ENCODE data around the gene TTLL6.
"Not testable (repeated sequence)": the region's sequence is repeated elsewhere in the genome, so short reads cannot be mapped to it uniquely, and the experiment has no call there.

TTLL6 gene

GRCh38 chr17:48718227-48718760, 98.7 kb downstream of the TTLL6 start:
- Histone ChIP-seq H3K36me3 (ENCODE audit: control insufficient read depth in 2 of 2, insufficient read depth in 1 of 2, low read length in 2 of 2) (no peaks in the 10 kb centered on the region), H3K4me3 (ENCODE audit: low read depth, low read length) (peak overlapping the region; percentile 32), H3K9me3 (ENCODE audit: control insufficient read depth, insufficient read depth, low read depth, low read length) (no peaks in the 10 kb centered on the region), H3K4me1 (ENCODE audit: control insufficient read depth, insufficient read depth, low read length) (no peaks in the 10 kb centered on the region), H3K27ac (ENCODE audit: extremely low read depth, low read depth, low read length) (no peak overlapping the region)
- ChIA-PET POLR2A (interaction anchor here (1.0 kb wide), 1 partner anchor 10 kb away, joined by 3 read pairs; the partner anchor contains the start of gene HOXB13), CTCF (interaction anchor here (0.9 to 14.1 kb wide), 7 partner anchors 8 to 166 kb away, joined by 3 to 246 read pairs (median 4); no protein-coding TSS in a partner anchor)
- TF ChIP-seq ZNF621 (tag by site-specific recombination; IDR thresholded peaks at IDR 0.05) = no peak
- TF ChIP-seq ZNF146 (tag by site-specific recombination; IDR thresholded peaks at IDR 0.05) = no peak
- TF ChIP-seq KLF10 (tag by site-specific recombination; IDR thresholded peaks at IDR 0.05) = no peak
- no peak for TF ChIP-seq ZBTB8A (tag by site-specific recombination; IDR thresholded peaks at IDR 0.05)
- no peak for TF ChIP-seq ZSCAN18 (tag by site-specific recombination; IDR thresholded peaks at IDR 0.05)
- TF ChIP-seq ZNF335 (tag by site-specific recombination; conservative IDR thresholded peaks at IDR 0.05) = no peak
- no peak for TF ChIP-seq ZNF155 (tag by site-specific recombination; IDR thresholded peaks at IDR 0.05)

GRCh38 chr17:48717367-48718226, 99.4 kb downstream of the TTLL6 start:
- Histone ChIP-seq H3K27ac (ENCODE audit: extremely low read depth, low read depth, low read length) (no peak overlapping the region), H3K36me3 (ENCODE audit: control insufficient read depth in 2 of 2, insufficient read depth in 1 of 2, low read length in 2 of 2) (no peaks in the 10 kb centered on the region), H3K4me3 (ENCODE audit: low read depth, low read length) (no peak overlapping the region), H3K9me3 (ENCODE audit: control insufficient read depth, insufficient read depth, low read depth, low read length) (no peaks in the 10 kb centered on the region), H3K4me1 (ENCODE audit: control insufficient read depth, insufficient read depth, low read length) (no peaks in the 10 kb centered on the region)
- ChIA-PET POLR2A (interaction anchor here (0.7 to 1.0 kb wide), 2 partner anchors 11 to 45 kb away, joined by 3 read pairs; partner anchors contain the start of gene HOXB13), CTCF (interaction anchor here (0.6 to 14.1 kb wide), 15 partner anchors 10 to 1046 kb away, joined by 3 to 246 read pairs (median 3); no protein-coding TSS in a partner anchor)
- TF ChIP-seq EGR2 (tag by site-specific recombination; IDR thresholded peaks at IDR 0.05; ENCODE audit: low read depth) = no peak
- no peak for TF ChIP-seq ZNF658 (tag by site-specific recombination; IDR thresholded peaks at IDR 0.05)
- TF ChIP-seq ZNF140 (tag by site-specific recombination; IDR thresholded peaks at IDR 0.05) = no peak
- no peak for TF ChIP-seq ZNF514 (tag by site-specific recombination; IDR thresholded peaks at IDR 0.05)
- no peak for TF ChIP-seq KLF1 (tag by site-specific recombination; IDR thresholded peaks at IDR 0.05)
- TF ChIP-seq ZNF221 (tag by site-specific recombination; IDR thresholded peaks at IDR 0.05; ENCODE audit: borderline replicate concordance) = no peak
- no peak for TF ChIP-seq ZNF416 (tag by site-specific recombination; IDR thresholded peaks at IDR 0.05)
- TF ChIP-seq ZNF114 (tag by site-specific recombination; IDR thresholded peaks at IDR 0.05) = no peak
- TF ChIP-seq ZNF596 (tag by site-specific recombination; IDR thresholded peaks at IDR 0.05) = no peak
- TF ChIP-seq HOXC10 (CRISPR knock-in tag; IDR thresholded peaks at IDR 0.05) = no peak
- TF ChIP-seq HOXD13 (CRISPR knock-in tag; IDR thresholded peaks at IDR 0.05; ENCODE audit: borderline replicate concordance) = no peak
- no peak for TF ChIP-seq ZNF423 (tag by site-specific recombination; IDR thresholded peaks at IDR 0.05)

- H3K27ac ChIP-seq (ENCODE audit: extremely low read depth, low read depth, low read length); H3K4me1 ChIP-seq (ENCODE audit: control insufficient read depth, insufficient read depth, low read length); H3K36me3 ChIP-seq (ENCODE audit: control insufficient read depth in 2 of 2, insufficient read depth in 1 of 2, low read length in 2 of 2); H3K4me3 ChIP-seq (ENCODE audit: low read depth, low read length); POLR2A ChIA-PET; H3K9me3 ChIP-seq (ENCODE audit: control insufficient read depth, insufficient read depth, low read depth, low read length): not testable (repeated sequence)
- CTCF ChIA-PET = interaction anchor here (0.6 to 14.1 kb wide), 6 partner anchors 11 to 162 kb away, joined by 3 to 246 read pairs (median 6); no protein-coding TSS in a partner anchor
- 0 out of 2 replicates have a peak, but pooled peaks have one; percentile 49 for TF ChIP-seq ZNF121 (tag by site-specific recombination; IDR thresholded peaks at IDR 0.05)
Observed at GRCh38 chr17:48716549-48716948, 100.5 kb downstream of the TTLL6 start.

All from HEK293 (cell line).